ENCODE measurements around the gene ELANE.

DNA sequence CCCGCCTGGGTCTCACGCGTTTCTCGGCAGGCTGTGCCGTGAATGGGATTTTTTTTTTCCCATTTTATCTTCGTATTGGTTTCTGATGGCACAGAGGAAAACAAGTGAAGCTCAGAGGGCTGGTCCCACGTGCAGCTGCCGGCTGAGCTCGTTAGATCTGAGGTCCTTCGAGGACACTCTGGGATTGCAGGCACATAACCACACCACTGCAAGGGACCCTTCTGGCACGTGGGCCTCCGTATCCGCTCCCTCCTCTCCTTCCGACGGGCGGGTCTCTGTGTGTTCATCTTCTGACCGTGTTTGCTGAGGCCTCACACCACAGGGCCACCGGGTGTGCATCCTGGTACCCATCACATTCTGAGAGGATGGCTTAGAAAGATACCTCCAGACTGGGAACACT lies 24.0 kb downstream of the ELANE start:
- TF ChIP-seq, protein P1, sequence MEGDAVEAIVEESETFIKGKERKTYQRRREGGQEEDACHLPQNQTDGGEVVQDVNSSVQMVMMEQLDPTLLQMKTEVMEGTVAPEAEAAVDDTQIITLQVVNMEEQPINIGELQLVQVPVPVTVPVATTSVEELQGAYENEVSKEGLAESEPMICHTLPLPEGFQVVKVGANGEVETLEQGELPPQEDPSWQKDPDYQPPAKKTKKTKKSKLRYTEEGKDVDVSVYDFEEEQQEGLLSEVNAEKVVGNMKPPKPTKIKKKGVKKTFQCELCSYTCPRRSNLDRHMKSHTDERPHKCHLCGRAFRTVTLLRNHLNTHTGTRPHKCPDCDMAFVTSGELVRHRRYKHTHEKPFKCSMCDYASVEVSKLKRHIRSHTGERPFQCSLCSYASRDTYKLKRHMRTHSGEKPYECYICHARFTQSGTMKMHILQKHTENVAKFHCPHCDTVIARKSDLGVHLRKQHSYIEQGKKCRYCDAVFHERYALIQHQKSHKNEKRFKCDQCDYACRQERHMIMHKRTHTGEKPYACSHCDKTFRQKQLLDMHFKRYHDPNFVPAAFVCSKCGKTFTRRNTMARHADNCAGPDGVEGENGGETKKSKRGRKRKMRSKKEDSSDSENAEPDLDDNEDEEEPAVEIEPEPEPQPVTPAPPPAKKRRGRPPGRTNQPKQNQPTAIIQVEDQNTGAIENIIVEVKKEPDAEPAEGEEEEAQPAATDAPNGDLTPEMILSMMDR (IDR thresholded peaks at IDR 0.05; ENCODE audit: borderline replicate concordance, extremely low read depth, low read length, poor library complexity, severe bottlenecking), result no peak
- TF ChIP-seq EZH2 (IDR thresholded peaks at IDR 0.05; ENCODE audit: borderline replicate concordance, low read depth, low read length, severe bottlenecking), result no peak
